SK-N-SH treated with all-trans-retinoic acid at 6 μM for 48 hours (cell line): ENCODE results near the gene KCNQ5.

ENCODE experiments used
- ZFP30 ChIP-seq: fragments of 450-650 bp; formaldehyde crosslinking; IDR thresholded peaks from 2 replicates; pipeline ENCODE4 v1.5.0; 2022; ENCODE audit warnings: mild to moderate bottlenecking, moderate library complexity
- TF ChIP-seq, protein P1 (sequence below): fragments of 250-450 bp; sonication (Bioruptor Pico); IDR thresholded peaks from 2 replicates; pipeline ENCODE4 v1.8.0; 2020; ENCODE audit warnings: mild to moderate bottlenecking, moderate library complexity, borderline replicate concordance

DNA sequence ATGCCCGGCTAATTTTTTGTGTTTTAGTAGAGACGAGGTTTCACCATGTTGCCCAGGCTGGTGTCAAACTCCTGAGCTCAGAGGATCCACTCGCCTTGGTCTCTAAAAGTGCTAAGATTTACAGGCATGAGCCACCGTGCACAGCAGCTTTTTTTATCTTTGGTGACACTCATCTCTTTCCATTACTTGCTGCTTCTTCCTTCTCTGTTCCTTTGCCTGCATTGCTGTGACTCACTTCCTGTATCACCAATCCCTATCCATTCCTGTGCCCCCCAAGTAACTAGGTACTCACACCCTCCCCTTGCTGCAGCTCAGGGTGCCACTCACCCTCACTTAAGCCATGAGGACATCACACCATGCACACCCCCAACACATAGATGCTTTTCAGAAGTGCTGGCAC is 578.9 kb downstream of the KCNQ5 start:
- TF ChIP-seq ZFP30 (CRISPR knock-in tag) = no peak
- TF ChIP-seq, protein P1, sequence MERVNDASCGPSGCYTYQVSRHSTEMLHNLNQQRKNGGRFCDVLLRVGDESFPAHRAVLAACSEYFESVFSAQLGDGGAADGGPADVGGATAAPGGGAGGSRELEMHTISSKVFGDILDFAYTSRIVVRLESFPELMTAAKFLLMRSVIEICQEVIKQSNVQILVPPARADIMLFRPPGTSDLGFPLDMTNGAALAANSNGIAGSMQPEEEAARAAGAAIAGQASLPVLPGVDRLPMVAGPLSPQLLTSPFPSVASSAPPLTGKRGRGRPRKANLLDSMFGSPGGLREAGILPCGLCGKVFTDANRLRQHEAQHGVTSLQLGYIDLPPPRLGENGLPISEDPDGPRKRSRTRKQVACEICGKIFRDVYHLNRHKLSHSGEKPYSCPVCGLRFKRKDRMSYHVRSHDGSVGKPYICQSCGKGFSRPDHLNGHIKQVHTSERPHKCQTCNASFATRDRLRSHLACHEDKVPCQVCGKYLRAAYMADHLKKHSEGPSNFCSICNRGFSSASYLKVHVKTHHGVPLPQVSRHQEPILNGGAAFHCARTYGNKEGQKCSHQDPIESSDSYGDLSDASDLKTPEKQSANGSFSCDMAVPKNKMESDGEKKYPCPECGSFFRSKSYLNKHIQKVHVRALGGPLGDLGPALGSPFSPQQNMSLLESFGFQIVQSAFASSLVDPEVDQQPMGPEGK (CRISPR knock-in tag) = no peak
